ENCODE results near the gene TMEM88. TPM values are rescaled to one million over a fixed set of nuclear protein-coding genes. Genes with fewer than 3 reads are reported as not detected.

The TMEM88 gene
- total RNA-seq, 1 donor from 2014 or later = 13.8 TPM

GRCh38 chr17:7883781-7884386, 29.0 kb downstream of the TMEM88 start:
- peak overlapping the region; percentile 74 for H3K27ac Mint-ChIP-seq
- no peak overlapping the region for H3K9ac ChIP-seq
- no peak overlapping the region for H2AFZ ChIP-seq (replicated peaks)
- H3K36me3 ChIP-seq = no peaks in the 10 kb centered on the region
- peak overlapping the region; percentile 88 for H3K4me3 ChIP-seq
- H3K27me3 ChIP-seq = peaks cover 12% of the 10 kb centered on the region
- H4K20me1 ChIP-seq (ENCODE audit: low read depth) = peaks cover 5% of the 10 kb centered on the region
- no peaks in the 10 kb centered on the region for H3K9me3 Mint-ChIP-seq
- H3K4me1 ChIP-seq = peaks cover 40% of the 10 kb centered on the region
- peaks cover 2% of the 10 kb centered on the region for H3K4me1 Mint-ChIP-seq
- H3K4me2 ChIP-seq = peak overlapping the region; percentile 74
- TF ChIP-seq EZH2 (IDR thresholded peaks at IDR 0.05) (no peak), CTCF (IDR thresholded peaks at IDR 0.05) (no peak)
- H3F3A ChIP-seq (ENCODE audit: low read depth) = peaks cover 52% of the 10 kb centered on the region
- H3K79me2 ChIP-seq (ENCODE audit: low read depth) = no peaks in the 10 kb centered on the region
- peak overlapping the region; percentile 86 for H3K4me3 Mint-ChIP-seq
- H3K27me3 Mint-ChIP-seq (ENCODE audit: insufficient read depth, low read depth) = peaks cover 3% of the 10 kb centered on the region
- no peaks in the 10 kb centered on the region for H3K36me3 Mint-ChIP-seq
- no peak for DNase-seq (ENCODE audit: low spot score)
- no peaks in the 10 kb centered on the region for H3K9me3 ChIP-seq (ENCODE audit: low read depth)
- H3K27ac ChIP-seq = no peak overlapping the region

GRCh38 chr17:7884581-7885366, 29.9 kb downstream of the TMEM88 start:
- Histone ChIP-seq H2AFZ (replicated peaks) (no peak overlapping the region), H3K27ac (no peak overlapping the region), H4K20me1 (ENCODE audit: low read depth) (peaks cover 8% of the 10 kb centered on the region), H3K9ac (no peak overlapping the region), H3K4me1 (peaks cover 48% of the 10 kb centered on the region), H3K4me2 (peak overlapping the region; percentile 95), H3K9me3 (ENCODE audit: low read depth) (no peaks in the 10 kb centered on the region), H3F3A (ENCODE audit: low read depth) (peaks cover 59% of the 10 kb centered on the region), H3K27me3 (peaks cover 12% of the 10 kb centered on the region), H3K36me3 (no peaks in the 10 kb centered on the region), H3K79me2 (ENCODE audit: low read depth) (no peaks in the 10 kb centered on the region), H3K4me3 (peak overlapping the region; percentile 88)
- H3K36me3 Mint-ChIP-seq = no peaks in the 10 kb centered on the region
- H3K4me1 Mint-ChIP-seq = peaks cover 2% of the 10 kb centered on the region
- no peak for TF ChIP-seq CTCF (IDR thresholded peaks at IDR 0.05)
- TF ChIP-seq EZH2phosphoT487 (IDR thresholded peaks at IDR 0.05) = no peak
- TF ChIP-seq EZH2 (IDR thresholded peaks at IDR 0.05) = no peak
- H3K27ac Mint-ChIP-seq = no peak overlapping the region
- peak; percentile 48 for DNase-seq (ENCODE audit: low spot score)
- H3K4me3 Mint-ChIP-seq = peak overlapping the region; percentile 83
- H3K27me3 Mint-ChIP-seq (ENCODE audit: insufficient read depth, low read depth) = peaks cover 6% of the 10 kb centered on the region
- H3K9me3 Mint-ChIP-seq = no peaks in the 10 kb centered on the region

GRCh38 chr17:7885367-7886226, 30.7 kb downstream of the TMEM88 start:
- no peak for TF ChIP-seq EZH2 (IDR thresholded peaks at IDR 0.05)
- peak; percentile 5 for TF ChIP-seq CTCF (IDR thresholded peaks at IDR 0.05)
- Histone ChIP-seq H3K27me3 (peaks cover 12% of the 10 kb centered on the region), H3K79me2 (ENCODE audit: low read depth) (no peaks in the 10 kb centered on the region), H3K9me3 (ENCODE audit: low read depth) (no peaks in the 10 kb centered on the region), H3K36me3 (no peaks in the 10 kb centered on the region), H3K9ac (no peak overlapping the region), H4K20me1 (ENCODE audit: low read depth) (peaks cover 12% of the 10 kb centered on the region), H2AFZ (replicated peaks) (peak overlapping the region; percentile 83), H3K4me3 (peak overlapping the region; percentile 88), H3K4me1 (peaks cover 52% of the 10 kb centered on the region), H3K27ac (no peak overlapping the region), H3K4me2 (peak overlapping the region; percentile 95), H3F3A (ENCODE audit: low read depth) (peaks cover 61% of the 10 kb centered on the region)
- H3K4me1 Mint-ChIP-seq = peaks cover 2% of the 10 kb centered on the region
- H3K4me3 Mint-ChIP-seq = peak overlapping the region; percentile 63
- peaks cover 6% of the 10 kb centered on the region for H3K27me3 Mint-ChIP-seq (ENCODE audit: insufficient read depth, low read depth)
- H3K27ac Mint-ChIP-seq = no peak overlapping the region
- peaks cover 4% of the 10 kb centered on the region for H3K36me3 Mint-ChIP-seq
- peak; percentile 84 for DNase-seq (ENCODE audit: low spot score)
- H3K9me3 Mint-ChIP-seq = no peaks in the 10 kb centered on the region

All from neural progenitor cell (in vitro differentiated cells).